Fibroblast of the aortic adventitia (primary cell): ENCODE data around the gene XAF1. TPM values are rescaled to one million over a fixed set of nuclear protein-coding genes. Genes with fewer than 3 reads are reported as not detected.
"Not testable (repeated sequence)": the region's sequence is repeated elsewhere in the genome, so short reads cannot be mapped to it uniquely, and the experiment has no call there.

Experiments used
- DNase-seq: peaks from one replicate; pipeline ENCODE4 v3.0.0-alpha.2; 2010; ENCODE audit warnings: low read depth
- H3K4me3 ChIP-seq: 2 replicates; pipeline ENCODE4 v1.5.1; 2011; ENCODE audit warnings: low read depth, mild to moderate bottlenecking, control low read depth, low read length, moderate library complexity
- total RNA-seq: library from RNA; depleted of rRNA; stranded (reverse); fragments of >200 nt; gene quantifications from 2 replicates; pipeline ENCODE4 v1.2.3, GENCODE V29; 2012; ENCODE audit warnings: low replicate concordance
- TF ChIP-seq, protein P1 (sequence below): IDR thresholded peaks from 2 replicates; pipeline ENCODE4 v1.5.1; 2011; ENCODE audit warnings: mild to moderate bottlenecking, low read length, control low read depth, inconsistent platforms; ENCODE audit not compliant: insufficient read depth

Gene XAF1
- total RNA-seq, 1 donor: 27.5 TPM

DNA sequence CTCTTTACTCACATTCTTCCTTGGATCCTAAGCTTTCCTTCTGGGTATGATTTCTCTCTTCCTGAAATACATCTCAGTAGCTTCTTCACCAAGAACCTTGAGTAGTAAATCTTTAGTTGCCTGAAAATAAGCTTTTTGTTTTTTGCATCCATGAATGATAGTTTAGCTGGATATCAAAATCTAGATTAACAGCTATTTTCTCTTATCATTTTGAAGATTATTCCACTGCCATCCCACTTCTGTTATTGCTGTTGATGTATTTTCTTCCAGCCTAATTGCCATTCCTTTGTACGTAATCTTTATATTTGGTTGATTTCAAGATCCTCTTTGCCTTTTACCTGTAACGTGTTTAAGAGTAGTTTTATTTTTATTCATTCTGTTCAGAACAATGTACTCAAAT, 12.6 kb downstream of the XAF1 start:
- DNase-seq: no peak
- H3K4me3 ChIP-seq: no peak overlapping the region
- TF ChIP-seq, protein P1, sequence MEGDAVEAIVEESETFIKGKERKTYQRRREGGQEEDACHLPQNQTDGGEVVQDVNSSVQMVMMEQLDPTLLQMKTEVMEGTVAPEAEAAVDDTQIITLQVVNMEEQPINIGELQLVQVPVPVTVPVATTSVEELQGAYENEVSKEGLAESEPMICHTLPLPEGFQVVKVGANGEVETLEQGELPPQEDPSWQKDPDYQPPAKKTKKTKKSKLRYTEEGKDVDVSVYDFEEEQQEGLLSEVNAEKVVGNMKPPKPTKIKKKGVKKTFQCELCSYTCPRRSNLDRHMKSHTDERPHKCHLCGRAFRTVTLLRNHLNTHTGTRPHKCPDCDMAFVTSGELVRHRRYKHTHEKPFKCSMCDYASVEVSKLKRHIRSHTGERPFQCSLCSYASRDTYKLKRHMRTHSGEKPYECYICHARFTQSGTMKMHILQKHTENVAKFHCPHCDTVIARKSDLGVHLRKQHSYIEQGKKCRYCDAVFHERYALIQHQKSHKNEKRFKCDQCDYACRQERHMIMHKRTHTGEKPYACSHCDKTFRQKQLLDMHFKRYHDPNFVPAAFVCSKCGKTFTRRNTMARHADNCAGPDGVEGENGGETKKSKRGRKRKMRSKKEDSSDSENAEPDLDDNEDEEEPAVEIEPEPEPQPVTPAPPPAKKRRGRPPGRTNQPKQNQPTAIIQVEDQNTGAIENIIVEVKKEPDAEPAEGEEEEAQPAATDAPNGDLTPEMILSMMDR: no peak

DNA sequence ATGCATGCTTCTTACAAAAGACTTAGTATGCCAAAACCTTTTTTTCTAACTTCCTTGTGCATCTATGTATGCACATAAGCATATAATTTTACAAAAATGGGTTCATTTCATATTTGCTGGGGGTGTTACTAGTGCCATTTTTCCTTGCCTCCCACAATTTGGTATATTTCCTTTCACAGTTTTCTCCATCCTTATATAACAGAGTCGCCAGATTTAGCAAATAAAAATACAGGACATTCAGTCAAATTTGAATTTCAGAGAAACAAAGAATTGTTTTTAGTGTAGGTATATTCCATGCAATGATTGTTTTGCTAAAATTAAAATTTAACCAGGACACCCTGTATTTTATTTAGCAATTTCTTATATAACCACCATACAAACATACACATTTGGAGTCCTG, 16.2 kb downstream of the XAF1 start:
- TF ChIP-seq, protein P1: no peak
- no peak for DNase-seq
- H3K4me3 ChIP-seq: no peak overlapping the region

DNA sequence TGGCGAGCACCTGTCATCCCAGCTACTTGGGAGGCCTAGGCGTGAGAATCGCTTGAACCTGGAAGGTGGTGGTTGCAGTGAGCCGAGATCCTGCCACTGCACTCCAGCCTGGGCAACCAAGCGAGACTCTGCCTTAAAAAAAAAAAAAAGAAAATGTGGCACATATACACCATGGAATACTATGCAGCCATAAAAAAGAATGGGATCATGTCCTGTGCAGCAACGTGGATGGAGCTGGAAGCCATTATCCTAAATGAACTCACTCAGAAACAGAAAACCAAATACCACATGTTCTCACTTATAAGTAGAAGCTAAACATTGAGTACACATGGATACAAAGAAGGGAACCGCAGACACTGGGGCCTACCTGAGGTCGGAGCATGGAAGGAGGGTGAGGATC, 19.1 kb downstream of the XAF1 start:
- H3K4me3 ChIP-seq, DNase-seq: not testable (repeated sequence)

DNA sequence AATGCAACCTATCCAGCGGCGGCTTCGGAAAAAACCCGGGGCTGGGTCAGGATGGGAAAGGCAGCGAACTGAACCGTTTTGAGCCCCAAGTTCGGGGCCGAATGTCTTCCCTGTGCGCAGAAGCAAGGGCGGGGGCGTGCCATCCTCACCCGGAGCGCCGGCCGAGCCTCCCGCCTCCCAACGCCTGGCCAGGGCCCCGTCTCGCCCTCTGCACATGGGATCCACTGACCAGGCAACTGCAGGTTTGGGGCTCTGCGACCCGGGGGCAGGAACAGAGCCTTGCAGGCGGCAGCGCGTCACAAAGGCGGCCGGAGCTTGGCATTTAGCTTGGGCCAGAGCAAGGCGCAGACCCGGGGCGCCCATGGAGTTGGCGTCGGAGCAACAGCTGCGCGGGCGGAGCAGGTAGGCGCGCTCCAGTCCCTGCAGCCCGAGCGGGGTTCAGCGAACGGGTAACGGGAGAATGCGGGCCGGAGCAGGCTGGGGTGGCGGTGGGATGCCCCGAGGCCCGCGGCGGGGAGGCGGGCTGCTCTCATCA, 20.1 kb downstream of the XAF1 start, which contains the start of gene FBXO39:
FBXO39 (plus strand) TSS at position 345 of the 535 bp plus-strand sequence. CDS start 3,654 bp downstream, outside the sequence.
- DNase-seq: no peak
- H3K4me3 ChIP-seq: no peak within 1 kb of the TSS
- TF ChIP-seq, protein P1: no peak

DNA sequence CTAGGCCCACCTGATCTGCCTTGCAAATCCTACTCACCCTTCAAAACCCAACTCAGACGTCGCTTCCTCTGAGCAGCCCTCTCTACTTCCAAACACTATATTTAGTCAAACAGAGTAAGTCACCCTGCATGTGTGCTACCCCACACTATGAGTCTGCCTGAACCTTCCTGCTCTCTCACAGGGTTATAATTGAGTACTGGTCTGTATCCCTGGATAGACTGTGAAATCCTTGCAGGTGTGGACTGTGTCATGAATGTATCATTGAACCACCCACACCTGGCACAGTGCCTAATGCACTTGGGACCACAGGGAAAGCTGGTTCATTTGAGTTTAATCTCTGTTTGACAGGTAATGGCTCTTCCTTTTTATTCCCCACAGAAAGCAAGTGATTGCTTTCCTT, 23.6 kb downstream of the XAF1 start:
- TF ChIP-seq, protein P1: no peak
- H3K4me3 ChIP-seq: no peak overlapping the region
- no peak for DNase-seq

DNA sequence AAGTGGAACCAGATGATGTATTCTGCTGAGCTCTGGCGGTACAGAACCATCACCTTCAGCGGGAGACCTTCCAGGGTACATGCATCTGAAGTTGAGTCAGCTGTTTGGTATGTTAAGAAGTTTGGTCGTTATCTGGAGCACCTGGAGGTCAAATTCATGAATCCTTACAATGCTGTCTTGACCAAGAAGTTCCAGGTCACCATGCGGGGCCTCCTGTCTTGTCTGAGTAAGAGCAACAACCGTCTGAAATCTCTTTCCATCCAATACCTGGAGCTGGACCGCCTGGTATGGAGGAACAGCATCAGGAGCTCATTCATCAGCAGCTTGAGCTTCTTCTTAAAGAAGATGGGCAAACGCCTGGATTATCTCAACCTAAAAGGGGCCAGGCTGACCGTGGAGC, 24.2 kb downstream of the XAF1 start:
- no peak for DNase-seq
- TF ChIP-seq, protein P1: no peak
- no peak overlapping the region for H3K4me3 ChIP-seq

DNA sequence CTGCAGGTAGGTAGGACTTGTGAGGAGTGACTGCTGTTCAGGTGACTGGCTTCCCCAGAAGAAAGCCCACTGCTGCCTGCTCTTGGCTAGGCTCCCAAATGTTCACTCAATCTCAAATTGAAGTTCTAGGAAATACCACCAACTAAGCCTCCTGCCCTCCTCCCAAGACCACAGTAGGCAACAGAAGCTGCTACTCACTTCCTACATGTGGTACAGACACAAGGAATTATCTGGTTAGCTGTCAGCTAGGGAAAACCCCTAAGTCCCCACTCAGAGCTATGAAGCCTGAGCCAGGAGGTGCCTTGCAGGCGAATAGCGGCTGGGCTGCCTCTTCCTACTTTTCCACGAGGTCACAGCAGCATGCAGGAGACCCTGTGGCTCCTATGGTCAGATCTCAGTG, 25.0 kb downstream of the XAF1 start:
- TF ChIP-seq, protein P1: no peak
- no peak overlapping the region for H3K4me3 ChIP-seq
- DNase-seq: no peak
